Skeletal muscle tissue (tissue), 4 donors: Measurements from ENCODE around the gene SBF2. TPM values are rescaled to one million over a fixed set of nuclear protein-coding genes. Genes with fewer than 3 reads are reported as not detected.

Source experiments
- H3K27ac ChIP-seq: one replicate; pipeline ENCODE4 v1.7.0; 2013; ENCODE audit warnings: mild to moderate bottlenecking, low read depth, low read length, inconsistent platforms
- H3K27me3 ChIP-seq, 3 donors: one replicate each; pipeline ENCODE4 v1.7.0; 2013; ENCODE audit warnings: low read length in 3 of 3; ENCODE audit not compliant: control insufficient read depth in 3 of 3, insufficient read depth in 3 of 3
- H3K36me3 ChIP-seq, 3 donors: one replicate each; pipeline ENCODE4 v1.7.0; 2013; ENCODE audit warnings: low read length in 3 of 3; ENCODE audit not compliant: control insufficient read depth in 3 of 3, insufficient read depth in 3 of 3
- H3K4me1 ChIP-seq, 3 donors: one replicate each; pipeline ENCODE4 v1.7.0; 2013; ENCODE audit warnings: low read length in 3 of 3, mild to moderate bottlenecking in 3 of 3; ENCODE audit not compliant: control insufficient read depth in 3 of 3, insufficient read depth in 3 of 3
- H3K4me3 ChIP-seq, 3 donors: one replicate each; pipeline ENCODE4 v1.7.0; 2013; ENCODE audit warnings: low read length in 3 of 3
- H3K9ac ChIP-seq, 3 donors: one replicate each; pipeline ENCODE4 v1.7.0; 2013; ENCODE audit warnings: low read length in 3 of 3, mild to moderate bottlenecking in 3 of 3, moderate library complexity in 2 of 3, low read depth in 1 of 3
- H3K9me3 ChIP-seq, 3 donors: one replicate each; pipeline ENCODE4 v1.7.0; 2013; ENCODE audit warnings: low read length in 3 of 3; ENCODE audit not compliant: control insufficient read depth in 3 of 3
- total RNA-seq: library from RNA; depleted of rRNA; stranded (reverse); fragments of >200 nt; gene quantifications from one replicate; pipeline ENCODE4 v1.2.3, GENCODE V29; 2014
- donor health status: Osteomylitis.

SBF2 gene
- total RNA-seq, 1 donor from 2014 or later: 34.4 TPM

- H3K27me3 ChIP-seq: no peaks in the 10 kb centered on the region
- H3K9me3 ChIP-seq: no peaks in the 10 kb centered on the region
- H3K27ac ChIP-seq: no peak overlapping the region
- no peak overlapping the region for H3K4me3 ChIP-seq
- H3K36me3 ChIP-seq: peaks cover 14 to 30% (median 14%) of the 10 kb centered on the region in 3 donors
- H3K9ac ChIP-seq: no peak overlapping the region
- H3K4me1 ChIP-seq: no peaks in the 10 kb centered on the region
Observed at GRCh38 chr11:9847636-9848035, 446.4 kb downstream of the SBF2 start.

DNA sequence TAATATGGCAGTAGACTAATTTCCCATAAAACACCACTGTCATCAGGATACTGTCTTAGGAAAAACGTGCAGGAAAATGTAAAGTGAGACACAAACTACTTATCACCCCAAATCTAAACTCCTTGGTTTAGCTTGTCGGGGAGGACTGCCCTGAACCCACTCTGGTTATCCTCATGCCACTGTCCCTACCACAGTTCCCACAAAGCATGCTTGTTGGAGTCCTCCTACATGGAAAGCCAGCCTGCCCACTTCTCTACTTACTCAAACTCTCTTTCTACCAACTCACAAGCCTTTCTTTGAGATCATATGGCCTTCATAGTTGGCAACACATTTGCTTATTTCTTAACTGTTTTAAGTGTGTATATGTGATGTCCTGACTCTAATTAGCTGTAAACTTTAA is 451.1 kb downstream of the SBF2 start:
- no peaks in the 10 kb centered on the region for H3K27me3 ChIP-seq
- H3K9me3 ChIP-seq: no peaks in the 10 kb centered on the region
- no peak overlapping the region for H3K9ac ChIP-seq
- H3K4me3 ChIP-seq: no peak overlapping the region
- peaks cover 9 to 31% (median 15%) of the 10 kb centered on the region in 3 donors for H3K36me3 ChIP-seq
- no peak overlapping the region for H3K27ac ChIP-seq
- H3K4me1 ChIP-seq: no peaks in the 10 kb centered on the region

GRCh38 chr11:9840460-9841004 is 453.5 kb downstream of the SBF2 start:
- H3K9me3 ChIP-seq: no peaks in the 10 kb centered on the region
- no peak overlapping the region for H3K9ac ChIP-seq
- H3K4me3 ChIP-seq: no peak overlapping the region
- H3K27ac ChIP-seq: no peak overlapping the region
- peaks cover 3 to 16% (median 7%) of the 10 kb centered on the region in 3 donors for H3K36me3 ChIP-seq
- H3K4me1 ChIP-seq: no peaks in the 10 kb centered on the region
- H3K27me3 ChIP-seq: no peaks in the 10 kb centered on the region

DNA sequence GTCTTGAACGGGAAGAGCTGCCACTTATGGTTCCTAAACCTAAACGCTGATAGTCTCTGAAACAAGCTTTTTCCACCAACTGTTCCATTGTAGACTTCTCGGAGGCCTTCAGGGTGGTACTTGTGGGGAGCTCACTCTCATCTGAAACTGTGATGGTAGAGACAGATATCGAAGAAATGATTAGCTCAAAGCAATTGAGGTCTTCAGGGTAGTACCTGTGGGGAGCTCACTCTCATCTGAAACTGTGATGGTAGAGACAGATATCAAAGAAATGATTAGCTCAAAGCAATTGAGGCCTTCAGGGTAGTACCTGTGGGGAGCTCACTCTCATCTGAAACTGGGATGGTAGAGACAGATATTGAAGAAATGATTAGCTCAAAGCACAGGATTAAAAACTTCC is 454.5 kb downstream of the SBF2 start:
- no peak overlapping the region for H3K27ac ChIP-seq
- peaks cover 3 to 12% (median 4%) of the 10 kb centered on the region in 3 donors for H3K36me3 ChIP-seq
- H3K4me3 ChIP-seq: no peak overlapping the region
- no peaks in the 10 kb centered on the region for H3K4me1 ChIP-seq
- H3K9me3 ChIP-seq: no peaks in the 10 kb centered on the region
- no peak overlapping the region for H3K9ac ChIP-seq
- no peaks in the 10 kb centered on the region for H3K27me3 ChIP-seq

DNA sequence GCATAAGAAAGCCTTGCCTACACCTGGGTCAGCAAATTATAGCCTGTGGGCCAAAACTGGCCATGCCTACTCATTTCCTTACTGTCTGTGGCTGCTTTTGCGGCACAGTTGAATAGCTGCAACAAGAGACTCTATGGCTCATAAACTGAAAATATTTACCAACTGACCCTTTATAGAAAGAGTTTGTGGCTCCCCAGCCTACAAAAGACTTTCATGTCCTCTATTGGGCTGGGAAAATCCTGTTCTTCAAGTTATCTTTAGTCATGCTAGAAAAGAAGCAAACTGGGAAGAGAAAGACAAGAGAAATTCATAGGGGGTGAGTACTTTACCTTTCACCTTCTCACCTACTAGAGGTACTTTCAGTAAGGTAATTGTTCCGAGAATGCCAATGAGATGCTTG is 455.1 kb downstream of the SBF2 start:
- Histone ChIP-seq H3K4me3 (no peak overlapping the region), H3K36me3 (peaks cover under 1 to 9% (median 4%) of the 10 kb centered on the region in 3 donors), H3K27ac (no peak overlapping the region), H3K27me3 (no peaks in the 10 kb centered on the region), H3K9ac (no peak overlapping the region), H3K9me3 (no peaks in the 10 kb centered on the region), H3K4me1 (no peaks in the 10 kb centered on the region)

GRCh38 chr11:9838229-9838628 is 455.8 kb downstream of the SBF2 start:
- H3K27ac ChIP-seq: no peak overlapping the region
- H3K9me3 ChIP-seq: no peaks in the 10 kb centered on the region
- H3K9ac ChIP-seq: no peak overlapping the region
- no peaks in the 10 kb centered on the region for H3K27me3 ChIP-seq
- no peak overlapping the region for H3K4me3 ChIP-seq
- H3K36me3 ChIP-seq: peaks cover 0 to 9% (median 4%) of the 10 kb centered on the region in 3 donors
- no peaks in the 10 kb centered on the region for H3K4me1 ChIP-seq

DNA sequence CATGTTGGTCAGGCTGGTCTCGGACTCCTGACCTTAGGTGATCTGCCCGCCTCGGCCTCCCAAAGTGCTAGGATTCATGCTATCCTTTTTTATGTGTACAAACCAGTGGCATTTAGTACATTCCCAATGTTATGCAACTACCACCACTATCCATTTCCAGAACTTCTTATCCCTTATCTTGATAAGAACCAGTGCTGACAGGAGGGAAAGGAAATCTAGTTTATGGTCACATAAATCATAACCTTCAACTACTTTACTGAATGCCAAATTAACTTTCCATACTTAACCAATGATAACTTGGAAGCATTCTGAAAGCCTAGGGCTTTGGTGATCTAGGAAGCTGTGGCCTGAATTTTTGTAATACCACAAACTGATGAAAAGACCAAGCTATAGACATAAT is 459.7 kb downstream of the SBF2 start:
- Histone ChIP-seq H3K36me3 (peaks cover 0 to 12% (median 5%) of the 10 kb centered on the region in 3 donors), H3K9ac (no peak overlapping the region), H3K4me3 (no peak overlapping the region), H3K4me1 (no peaks in the 10 kb centered on the region), H3K27me3 (no peaks in the 10 kb centered on the region), H3K27ac (no peak overlapping the region), H3K9me3 (no peaks in the 10 kb centered on the region)

GRCh38 chr11:9831122-9831521 is 462.9 kb downstream of the SBF2 start:
- Histone ChIP-seq H3K27me3 (no peaks in the 10 kb centered on the region), H3K9ac (no peak overlapping the region), H3K27ac (no peak overlapping the region), H3K4me1 (no peaks in the 10 kb centered on the region), H3K36me3 (peaks cover 0 to 11% (median 8%) of the 10 kb centered on the region in 3 donors), H3K9me3 (no peaks in the 10 kb centered on the region), H3K4me3 (no peak overlapping the region)

DNA sequence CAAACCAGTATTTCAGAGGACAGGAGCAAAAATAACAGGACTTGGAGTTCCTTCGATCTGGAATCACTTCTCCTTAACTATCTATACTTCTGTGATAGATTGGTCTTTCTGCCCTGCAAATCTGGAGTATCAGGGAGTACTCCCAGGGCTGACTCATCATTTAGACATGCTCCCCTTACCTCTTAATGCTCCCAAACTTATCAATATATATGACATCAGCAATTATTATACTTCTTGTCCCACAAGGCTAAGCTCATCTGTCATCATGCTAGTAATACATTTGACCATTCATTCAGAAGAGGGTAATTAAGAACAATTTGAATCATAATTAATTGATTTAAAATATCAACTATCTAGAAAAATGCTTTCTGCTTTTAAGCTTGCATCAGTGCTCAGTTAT is 466.3 kb downstream of the SBF2 start:
- H3K27ac ChIP-seq: no peak overlapping the region

GRCh38 chr11:9826390-9826789 is 467.6 kb downstream of the SBF2 start:
- Histone ChIP-seq H3K9ac (no peak overlapping the region), H3K27ac (no peak overlapping the region), H3K27me3 (no peaks in the 10 kb centered on the region), H3K4me1 (no peaks in the 10 kb centered on the region), H3K4me3 (no peak overlapping the region), H3K9me3 (no peaks in the 10 kb centered on the region), H3K36me3 (peaks cover 0 to 13% (median 3%) of the 10 kb centered on the region in 3 donors)

More for the DNA sequence above, 466.3 kb downstream of the SBF2 start:
- no peak overlapping the region for H3K9ac ChIP-seq
- no peaks in the 10 kb centered on the region for H3K9me3 ChIP-seq
- peaks cover 0 to 15% (median 8%) of the 10 kb centered on the region in 3 donors for H3K36me3 ChIP-seq
- no peaks in the 10 kb centered on the region for H3K4me1 ChIP-seq
- H3K27me3 ChIP-seq: no peaks in the 10 kb centered on the region
- H3K4me3 ChIP-seq: no peak overlapping the region
